BJ (cell line): ENCODE results near the gene MR1. TPM values are rescaled to one million over a fixed set of nuclear protein-coding genes. Genes with fewer than 3 reads are reported as not detected.
"Not testable (repeated sequence)": the region's sequence is repeated elsewhere in the genome, so short reads cannot be mapped to it uniquely, and the experiment has no call there.

ENCODE experiments used
- CTCF ChIA-PET: fragments of 350-600 bp; formaldehyde crosslinking; extraction: SDS; loops from one replicate; lab custom pipeline; 2021; ENCODE audit warnings: antibody characterized with exemption, inconsistent platforms; lab: Yijun Ruan, JAX
- POLR2A ChIA-PET: fragments of 300-600 bp; sonication (Branson Sonifier 250); formaldehyde crosslinking; extraction: SDS; loops from one replicate; lab custom pipeline; 2021; ENCODE audit warnings: antibody characterized with exemption; lab: Charles Lee
- DNase-seq: peaks from one replicate; pipeline ENCODE4 v3.0.0-alpha.2; 2011; ENCODE audit warnings: low read depth
- H3K27me3 ChIP-seq: 2 replicates; pipeline ENCODE4 v1.6.0; 2011; ENCODE audit warnings: low read length; ENCODE audit not compliant: control insufficient read depth, insufficient read depth
- H3K36me3 ChIP-seq: 2 replicates; pipeline ENCODE4 v1.5.1; 2011; ENCODE audit warnings: low read length; ENCODE audit not compliant: control insufficient read depth, insufficient read depth
- H3K4me3 ChIP-seq: 2 replicates; pipeline ENCODE4 v1.5.1; 2011; ENCODE audit warnings: low read depth, mild to moderate bottlenecking, control low read depth, low read length
- polyA plus RNA-seq: library from polyadenylated mRNA; depleted of rRNA; stranded (reverse); fragments of >200 nt; gene quantifications from 2 replicates; pipeline ENCODE4 v1.2.3, GENCODE V29; 2011
- TF ChIP-seq, protein P1 (sequence below): IDR thresholded peaks from 2 replicates; pipeline ENCODE4 v1.5.1; 2011; ENCODE audit warnings: low read depth, mild to moderate bottlenecking, control low read depth, inconsistent platforms, low read length, moderate library complexity; ENCODE audit not compliant: insufficient read depth

Gene MR1
- polyA plus RNA-seq, 1 experiment = 25.0 TPM

DNA sequence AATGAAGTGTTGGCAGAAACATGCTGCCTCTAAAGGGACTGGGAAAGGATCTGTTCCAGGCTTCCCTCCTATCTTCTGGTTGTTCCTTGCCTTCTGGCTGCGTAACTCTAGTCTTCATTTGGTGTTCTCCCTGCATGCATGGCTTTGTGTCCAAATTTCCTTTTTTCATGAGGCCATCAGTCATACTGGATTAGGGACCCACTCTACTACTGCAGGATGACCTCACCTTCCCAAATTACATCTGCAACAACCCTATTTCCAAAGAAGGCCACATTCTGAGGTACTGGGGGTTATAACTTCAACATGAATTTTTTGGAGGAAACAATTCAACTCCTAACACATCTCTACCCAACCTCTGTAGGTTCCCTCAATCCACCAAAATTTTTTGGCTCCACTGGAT is 26.3 kb downstream of the MR1 start:
- no peaks in the 10 kb centered on the region for H3K27me3 ChIP-seq
- CTCF ChIA-PET = no interaction called here
- H3K36me3 ChIP-seq = no peaks in the 10 kb centered on the region
- POLR2A ChIA-PET = no interaction called here
- TF ChIP-seq, protein P1, sequence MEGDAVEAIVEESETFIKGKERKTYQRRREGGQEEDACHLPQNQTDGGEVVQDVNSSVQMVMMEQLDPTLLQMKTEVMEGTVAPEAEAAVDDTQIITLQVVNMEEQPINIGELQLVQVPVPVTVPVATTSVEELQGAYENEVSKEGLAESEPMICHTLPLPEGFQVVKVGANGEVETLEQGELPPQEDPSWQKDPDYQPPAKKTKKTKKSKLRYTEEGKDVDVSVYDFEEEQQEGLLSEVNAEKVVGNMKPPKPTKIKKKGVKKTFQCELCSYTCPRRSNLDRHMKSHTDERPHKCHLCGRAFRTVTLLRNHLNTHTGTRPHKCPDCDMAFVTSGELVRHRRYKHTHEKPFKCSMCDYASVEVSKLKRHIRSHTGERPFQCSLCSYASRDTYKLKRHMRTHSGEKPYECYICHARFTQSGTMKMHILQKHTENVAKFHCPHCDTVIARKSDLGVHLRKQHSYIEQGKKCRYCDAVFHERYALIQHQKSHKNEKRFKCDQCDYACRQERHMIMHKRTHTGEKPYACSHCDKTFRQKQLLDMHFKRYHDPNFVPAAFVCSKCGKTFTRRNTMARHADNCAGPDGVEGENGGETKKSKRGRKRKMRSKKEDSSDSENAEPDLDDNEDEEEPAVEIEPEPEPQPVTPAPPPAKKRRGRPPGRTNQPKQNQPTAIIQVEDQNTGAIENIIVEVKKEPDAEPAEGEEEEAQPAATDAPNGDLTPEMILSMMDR = no peak
- no peak for DNase-seq
- H3K4me3 ChIP-seq = no peak overlapping the region

DNA sequence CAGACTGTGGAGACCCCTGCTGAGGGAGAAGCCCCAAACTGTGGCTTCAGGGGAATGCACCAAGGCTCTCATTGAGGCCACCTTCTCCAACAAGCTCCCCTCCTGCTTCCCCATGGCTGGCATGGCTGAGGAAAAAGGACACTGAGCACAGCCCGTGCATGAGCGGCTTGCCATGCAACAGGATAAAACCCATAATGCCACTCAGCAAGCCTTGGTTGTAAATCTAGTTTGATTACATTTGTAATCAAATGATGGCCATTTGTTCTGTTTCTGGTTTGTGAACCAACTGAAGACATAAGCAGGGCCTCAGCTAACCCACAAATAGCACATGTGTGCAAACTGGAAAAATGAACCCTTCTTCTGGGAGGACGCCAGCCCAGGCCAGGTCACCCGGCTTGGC is 27.2 kb downstream of the MR1 start:
- CTCF ChIA-PET = interaction anchor here (1.3 to 2.2 kb wide), 2 partner anchors 19 to 82 kb away, joined by 3 to 11 read pairs; no protein-coding TSS in a partner anchor
- H3K27me3 ChIP-seq, DNase-seq, H3K4me3 ChIP-seq, H3K36me3 ChIP-seq, POLR2A ChIA-PET: not testable (repeated sequence)

DNA sequence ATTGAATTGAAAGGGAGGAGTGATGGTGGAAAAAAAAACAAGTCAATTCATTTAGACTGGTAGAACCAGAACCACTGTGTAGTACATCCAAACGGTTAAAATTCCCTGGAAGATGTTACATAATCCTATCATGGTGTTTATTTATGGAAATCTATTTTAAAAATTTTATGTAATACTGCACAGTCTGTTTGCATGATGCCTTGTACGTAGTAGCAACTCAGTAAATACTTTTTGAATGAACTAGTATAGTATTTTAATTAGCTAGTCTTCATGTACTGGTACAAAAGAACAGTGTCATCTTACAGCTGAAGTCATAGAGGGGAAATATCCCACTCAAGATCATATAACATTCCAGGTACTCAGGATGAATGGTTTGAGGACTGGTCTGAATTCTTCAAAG is 27.7 kb downstream of the MR1 start:
- ChIA-PET CTCF (interaction anchor here (1.3 to 2.2 kb wide), 2 partner anchors 19 to 81 kb away, joined by 3 to 11 read pairs; no protein-coding TSS in a partner anchor), POLR2A (no interaction called here)
- DNase-seq = no peak
- H3K36me3 ChIP-seq = no peaks in the 10 kb centered on the region
- H3K27me3 ChIP-seq = no peaks in the 10 kb centered on the region
- TF ChIP-seq, protein P1 = no peak
- H3K4me3 ChIP-seq = no peak overlapping the region

DNA sequence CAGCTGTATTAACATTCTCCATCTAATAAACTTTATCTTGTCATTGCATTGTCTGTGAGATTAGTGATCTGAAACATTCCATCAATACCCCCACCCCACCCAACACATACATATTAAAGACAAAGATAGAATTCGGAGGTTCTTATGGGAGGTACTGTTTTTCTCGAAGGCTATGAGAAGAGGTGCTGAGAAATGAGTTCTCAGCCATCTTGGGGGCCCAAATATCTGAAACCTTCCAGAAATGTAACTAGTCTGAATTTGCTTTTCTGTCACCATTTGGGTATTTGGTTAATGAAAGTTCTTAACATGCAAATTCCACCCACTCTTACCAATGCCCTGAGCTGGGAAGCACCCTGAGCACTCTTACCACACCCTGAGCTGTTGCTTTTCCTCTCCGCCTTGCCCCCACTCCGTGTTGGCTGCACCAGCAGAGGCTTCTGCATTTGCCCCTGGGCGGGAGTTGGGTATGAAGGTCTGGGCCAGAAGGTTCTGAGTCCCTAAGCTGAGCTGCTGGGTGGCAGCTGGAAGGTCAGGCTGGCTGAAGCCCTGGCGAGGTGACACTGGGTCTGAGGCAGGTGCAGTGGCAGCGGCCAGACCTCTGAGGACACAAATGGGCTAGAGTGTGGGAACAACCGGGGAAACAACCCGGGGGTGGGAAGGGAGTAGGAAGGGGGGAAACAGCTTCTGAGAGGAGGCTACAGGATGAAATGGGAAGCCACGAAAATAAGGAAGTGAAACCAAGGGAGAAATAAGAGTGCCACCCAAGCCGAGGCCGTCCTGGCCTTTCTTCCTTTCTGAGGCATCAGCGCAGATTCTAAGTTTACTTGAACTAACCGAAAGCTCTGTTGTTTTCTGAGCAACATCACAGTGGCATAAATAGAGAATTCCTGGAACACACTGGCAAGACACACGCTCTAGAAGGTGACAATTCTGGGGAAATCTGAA is 28.4 kb downstream of the MR1 start:
- no peak overlapping the region for H3K4me3 ChIP-seq
- no peaks in the 10 kb centered on the region for H3K27me3 ChIP-seq
- H3K36me3 ChIP-seq = no peaks in the 10 kb centered on the region
- ChIA-PET POLR2A (interaction anchor here (0.7 kb wide), 1 partner anchor 27 kb away, joined by 6 read pairs; the partner anchor contains the start of gene IER5), CTCF (interaction anchor here (1.1 to 2.2 kb wide), 4 partner anchors 9 to 181 kb away, joined by 3 to 11 read pairs (median 4); no protein-coding TSS in a partner anchor)
- TF ChIP-seq, protein P1 = no peak
- DNase-seq = no peak

DNA sequence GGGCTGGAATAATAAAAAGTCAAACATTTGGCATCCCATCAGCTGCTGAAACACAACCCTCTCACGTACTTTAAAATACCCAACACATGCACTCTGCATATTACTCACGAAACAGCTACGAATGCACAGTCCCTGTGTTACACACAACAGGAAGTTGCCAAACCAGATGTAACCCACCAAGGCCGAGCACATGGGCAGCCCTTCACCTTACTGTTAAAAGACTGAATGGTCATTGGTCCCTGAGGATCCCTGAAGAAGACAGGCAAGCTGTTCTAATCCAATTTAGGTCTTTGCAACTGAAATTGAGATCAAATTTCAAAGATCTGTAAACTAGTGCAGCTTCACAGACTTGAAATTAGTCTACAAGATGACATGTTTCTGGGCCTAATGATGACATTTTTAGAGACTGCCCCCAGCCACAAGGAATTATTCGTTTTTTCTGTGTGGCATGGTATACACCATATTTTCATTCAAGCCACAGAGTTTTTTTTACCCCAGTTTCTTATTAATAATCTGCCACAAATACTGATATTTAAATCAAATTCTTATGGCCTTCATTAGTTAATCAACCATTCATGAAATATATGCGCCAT is 29.1 kb downstream of the MR1 start:
- TF ChIP-seq, protein P1 = no peak
- H3K36me3 ChIP-seq = no peaks in the 10 kb centered on the region
- no peak overlapping the region for H3K4me3 ChIP-seq
- peak; percentile 60 for DNase-seq
- ChIA-PET CTCF (interaction anchor here (1.1 to 2.2 kb wide), 3 partner anchors 8 to 181 kb away, joined by 3 to 11 read pairs (median 4); no protein-coding TSS in a partner anchor), POLR2A (interaction anchor here (0.7 kb wide), 1 partner anchor 26 kb away, joined by 6 read pairs; the partner anchor contains the start of gene IER5)
- H3K27me3 ChIP-seq = no peaks in the 10 kb centered on the region
